ENCODE measurements around the gene ZC3HAV1L. TPM values are rescaled to one million over a fixed set of nuclear protein-coding genes. Genes with fewer than 3 reads are reported as not detected.

The ZC3HAV1L gene
- total RNA-seq, 1 experiment from 2014 or later = 27.3 TPM

GRCh38 chr7:138980563-138981291, 55.1 kb downstream of the ZC3HAV1L start:
- peaks cover 22% of the 10 kb centered on the region for H3K4me1 ChIP-seq (ENCODE audit: control insufficient read depth, insufficient read depth, low read length)
- peak overlapping the region; percentile 78 to 90 for H3K4me3 ChIP-seq (ENCODE audit: low read depth in 2 of 2, low read length in 2 of 2)
- H3K27me3 ChIP-seq (ENCODE audit: control insufficient read depth, insufficient read depth, low read length) = no peaks in the 10 kb centered on the region
- no peaks in the 10 kb centered on the region for H3K9me3 ChIP-seq (ENCODE audit: control insufficient read depth, insufficient read depth, low read depth, low read length)
- no peak for TF ChIP-seq REST (IDR thresholded peaks at IDR 0.05; ENCODE audit: insufficient read depth in 1 of 2, low read depth in 2 of 2, low read length in 1 of 2)
- no peak for TF ChIP-seq SIN3A (IDR thresholded peaks at IDR 0.05; ENCODE audit: borderline replicate concordance, insufficient read depth, low read depth, low read length)
- no peak for TF ChIP-seq TCF7L2 (IDR thresholded peaks at IDR 0.05; ENCODE audit: low read depth, low read length)
- no peak for TF ChIP-seq CTCF (IDR thresholded peaks at IDR 0.05)
- TF ChIP-seq POLR2AphosphoS5 (IDR thresholded peaks at IDR 0.05; ENCODE audit: low read depth, low read length) = no peak
- H3K27ac ChIP-seq (ENCODE audit: low read length) = peak overlapping the region; percentile 81
- intact Hi-C loops (cut with micrococcal nuclease; ENCODE audit: unreplicated experiment) (loop anchor here (10.0 kb wide), 1 partner anchor 96 kb away; no protein-coding TSS in a partner anchor), in situ Hi-C loops (cut with HindIII; ENCODE audit: low pct_unique_long_range_greater_than_20kb, low sequenced_read_pairs) (no loop called here)
- ATAC-seq (peak; percentile 45; the same call in 1 of the 2 replicates), DNase-seq (ENCODE audit: low read depth, low spot score) (no peak)
- CTCF ChIA-PET = no interaction called here
- BruUV-seq (replicated peaks) = no TSS peak
- POLR2A ChIA-PET = no interaction called here
- H3K36me3 ChIP-seq (ENCODE audit: control insufficient read depth, insufficient read depth, low read length) = no peaks in the 10 kb centered on the region

GRCh38 chr7:138979988-138980562, 55.8 kb downstream of the ZC3HAV1L start:
- ATAC-seq (no peak), DNase-seq (ENCODE audit: low read depth, low spot score) (no peak)
- ChIA-PET POLR2A (no interaction called here), CTCF (no interaction called here)
- Histone ChIP-seq H3K27me3 (ENCODE audit: control insufficient read depth, insufficient read depth, low read length) (no peaks in the 10 kb centered on the region), H3K4me1 (ENCODE audit: control insufficient read depth, insufficient read depth, low read length) (peaks cover 22% of the 10 kb centered on the region), H3K4me3 (ENCODE audit: low read depth in 2 of 2, low read length in 2 of 2) (peak overlapping the region; percentile 78 to 90), H3K36me3 (ENCODE audit: control insufficient read depth, insufficient read depth, low read length) (no peaks in the 10 kb centered on the region), H3K27ac (ENCODE audit: low read length) (peak overlapping the region; percentile 81), H3K9me3 (ENCODE audit: control insufficient read depth, insufficient read depth, low read depth, low read length) (no peaks in the 10 kb centered on the region)
- intact Hi-C loops (cut with micrococcal nuclease; ENCODE audit: unreplicated experiment) = loop anchor here (10.0 kb wide), 1 partner anchor 95 kb away; no protein-coding TSS in a partner anchor
- TF ChIP-seq TCF7L2 (IDR thresholded peaks at IDR 0.05; ENCODE audit: low read depth, low read length) (no peak), SIN3A (IDR thresholded peaks at IDR 0.05; ENCODE audit: borderline replicate concordance, insufficient read depth, low read depth, low read length) (no peak), REST (IDR thresholded peaks at IDR 0.05; ENCODE audit: insufficient read depth in 1 of 2, low read depth in 2 of 2, low read length in 1 of 2) (no peak), POLR2AphosphoS5 (IDR thresholded peaks at IDR 0.05; ENCODE audit: low read depth, low read length) (no peak), CTCF (IDR thresholded peaks at IDR 0.05) (no peak)
- TSS peak; percentile 63 for BruUV-seq (replicated peaks)
- in situ Hi-C loops (cut with HindIII; ENCODE audit: low pct_unique_long_range_greater_than_20kb, low sequenced_read_pairs) = no loop called here
